COLO668 (cell line): Measurements from ENCODE around the gene KCNJ12.
"Not testable (repeated sequence)": the region's sequence is repeated elsewhere in the genome, so short reads cannot be mapped to it uniquely, and the experiment has no call there.

Experiments used
- DNase-seq: peaks from one replicate; lab custom pipeline; 2025; ENCODE audit not compliant: unreplicated experiment; lab: John Stamatoyannopoulos, UW

KCNJ12 gene

DNA sequence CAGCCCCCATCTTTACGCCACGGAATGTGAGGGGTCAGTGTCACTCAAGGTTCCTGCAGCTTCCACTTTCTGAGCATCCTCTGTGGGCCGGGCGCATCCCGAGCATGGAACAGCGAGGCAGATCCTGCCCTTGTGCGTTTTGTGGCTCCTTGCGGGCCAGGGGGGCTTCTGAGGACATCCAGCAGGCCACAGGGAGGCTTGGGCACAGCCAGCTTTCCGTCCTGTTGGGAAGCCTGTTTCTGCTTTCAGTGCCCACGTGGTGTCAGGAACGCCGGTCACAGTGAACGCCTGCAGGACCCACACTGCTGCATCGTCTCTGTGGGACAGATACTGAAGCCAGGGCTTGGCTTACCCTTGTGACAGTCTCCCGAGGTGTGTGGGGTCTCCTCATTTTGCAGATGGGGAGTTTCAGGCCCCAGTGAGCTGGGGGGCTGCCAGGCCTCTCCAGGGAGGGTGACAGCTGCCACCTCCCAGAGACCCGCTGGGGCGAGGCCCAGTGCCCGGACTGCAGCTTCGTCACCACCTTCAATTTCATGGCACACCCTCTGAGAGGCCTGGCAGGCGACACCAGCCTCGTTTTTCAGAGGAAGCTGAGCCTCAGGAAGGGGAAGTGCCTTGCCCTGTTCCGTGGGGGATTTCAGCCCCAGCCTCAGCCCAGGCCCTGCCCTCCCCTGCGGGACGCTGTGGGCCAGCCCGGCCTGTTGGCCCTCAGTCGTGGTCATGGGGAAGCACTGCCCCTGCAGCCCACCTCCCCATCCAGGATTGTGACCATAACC lies 29.0 kb downstream of the KCNJ12 start:
- not testable (repeated sequence) for DNase-seq

DNA sequence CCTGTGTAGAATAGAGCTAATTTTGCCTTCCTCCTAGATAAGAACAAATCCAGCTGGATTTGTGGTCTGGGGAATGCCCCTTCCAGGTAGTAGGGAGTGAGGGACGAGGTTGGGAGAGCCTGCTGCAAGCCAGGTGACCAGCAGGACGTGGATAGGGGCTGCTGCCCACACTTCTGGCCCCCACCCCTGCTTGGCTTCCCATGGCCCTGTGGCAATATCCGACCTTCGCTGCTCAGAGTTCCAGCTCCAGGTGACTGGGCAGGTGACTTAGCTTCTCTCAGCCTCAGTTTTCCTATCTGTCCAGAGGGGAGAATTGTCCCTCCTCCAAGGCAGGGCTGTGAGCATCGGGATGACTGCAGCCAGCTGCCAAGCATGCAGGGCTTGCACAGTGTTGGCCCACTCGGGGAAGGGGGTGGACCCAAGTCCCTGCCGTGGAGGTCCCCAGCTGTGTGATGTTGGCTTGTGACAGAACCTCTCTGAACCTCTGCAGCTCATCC lies 29.8 kb downstream of the KCNJ12 start:
- not testable (repeated sequence) for DNase-seq

DNA sequence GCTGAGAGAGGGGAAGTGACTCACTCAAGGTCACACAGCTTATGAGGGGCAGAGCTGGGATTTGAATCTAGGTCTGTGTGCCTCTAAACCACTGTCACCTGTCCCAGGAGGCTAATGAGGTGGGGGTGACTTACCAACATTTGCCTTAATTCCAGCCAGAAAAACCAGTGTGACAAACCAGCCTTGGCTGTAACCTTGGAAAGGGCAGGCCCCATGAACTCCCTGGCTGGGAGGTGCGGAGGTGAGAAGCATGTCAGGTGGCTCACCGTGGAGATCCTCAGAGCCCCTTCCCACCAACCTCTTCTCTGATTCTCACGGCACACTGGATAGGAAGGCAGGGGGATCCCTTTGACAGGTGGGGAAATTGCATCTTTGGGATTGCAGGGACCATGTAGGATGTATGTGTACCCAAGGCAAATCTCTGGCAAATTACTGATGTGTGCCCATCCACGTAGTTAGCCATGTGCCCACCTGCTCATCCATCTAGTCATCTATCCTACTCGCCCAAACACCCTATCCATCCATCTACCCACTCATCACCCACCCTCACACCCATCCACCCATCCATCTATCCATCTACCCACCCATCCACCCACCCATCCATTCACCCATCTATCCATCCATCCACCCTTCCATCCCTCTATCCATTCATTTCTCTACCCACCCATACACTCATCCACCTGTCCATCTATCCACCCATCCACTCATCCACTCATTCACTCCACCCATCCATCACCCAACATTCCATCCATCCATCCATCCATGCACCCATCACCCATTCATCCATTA lies 30.7 kb downstream of the KCNJ12 start:
- DNase-seq = not testable (repeated sequence)

- DNase-seq = not testable (repeated sequence)
Observed at GRCh38 chr17:21407752-21408151, 31.6 kb downstream of the KCNJ12 start.

DNA sequence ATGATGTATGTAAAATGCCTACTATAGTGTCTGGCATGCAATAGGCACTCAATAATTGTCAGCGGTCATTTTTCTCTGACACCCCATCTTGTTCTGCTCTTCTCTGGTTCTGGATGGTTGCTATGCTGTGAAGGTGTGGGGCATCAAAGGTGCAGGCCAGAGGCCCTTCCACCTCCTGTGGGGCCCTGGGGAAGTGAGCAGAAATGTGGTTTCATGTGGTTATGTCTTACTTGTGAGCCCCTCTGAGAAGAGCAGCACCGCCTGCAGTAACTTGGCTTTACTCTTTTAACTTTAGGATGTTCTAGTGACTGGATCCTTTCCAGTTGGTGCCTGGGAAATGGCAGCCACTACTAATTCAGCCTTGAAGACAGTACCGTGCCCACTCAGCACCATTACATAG lies 32.1 kb downstream of the KCNJ12 start:
- DNase-seq = not testable (repeated sequence)

DNA sequence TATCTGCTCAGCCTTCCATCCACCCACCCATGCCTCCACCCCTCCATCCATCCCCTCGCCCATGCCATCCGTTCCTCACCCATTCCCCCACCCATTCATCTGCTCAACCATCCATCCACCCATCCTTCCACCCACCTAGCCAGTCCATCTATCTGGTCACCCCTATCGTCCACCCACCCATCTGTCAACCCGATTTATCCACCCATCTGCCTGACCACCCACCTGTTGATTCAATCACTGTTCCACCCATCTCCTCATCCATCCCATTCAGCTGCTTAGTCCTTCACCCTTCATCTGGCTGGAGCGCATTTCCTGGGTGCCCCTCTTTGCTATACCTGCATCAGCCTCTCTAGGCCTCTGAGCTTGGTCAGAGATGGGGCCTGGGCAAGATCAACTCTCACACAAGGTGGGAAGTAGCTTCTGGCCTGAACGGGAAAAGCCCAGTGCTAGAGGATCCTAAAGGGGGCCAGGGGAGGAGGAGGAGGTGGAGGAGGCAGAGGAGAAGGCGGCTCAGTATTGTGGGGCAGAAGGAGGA lies 32.7 kb downstream of the KCNJ12 start:
- DNase-seq = not testable (repeated sequence)

GRCh38 chr17:21409388-21409787 lies 33.2 kb downstream of the KCNJ12 start:
- not testable (repeated sequence) for DNase-seq

DNA sequence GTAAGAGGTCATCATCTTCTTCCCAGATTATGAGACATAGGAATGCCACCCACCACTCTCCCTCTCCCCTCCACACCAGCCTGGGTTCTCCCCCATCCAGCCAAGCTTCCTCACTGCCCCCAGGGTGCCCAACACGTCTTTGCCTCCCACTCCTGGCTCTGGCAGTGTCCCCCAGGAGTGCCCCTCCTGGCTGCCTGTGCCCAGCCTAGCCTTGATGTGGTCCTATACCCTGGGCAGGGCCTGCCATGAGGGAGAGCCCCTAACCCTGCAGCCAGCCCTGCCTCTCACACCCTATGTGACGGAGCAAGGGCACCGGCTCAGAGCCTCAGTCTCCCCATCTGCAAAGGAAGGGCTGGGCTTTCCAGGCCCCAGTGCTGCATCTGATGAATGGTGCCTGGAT lies 33.8 kb downstream of the KCNJ12 start:
- not testable (repeated sequence) for DNase-seq

- DNase-seq = not testable (repeated sequence)
Observed at GRCh38 chr17:21410371-21410770, 34.2 kb downstream of the KCNJ12 start.

DNA sequence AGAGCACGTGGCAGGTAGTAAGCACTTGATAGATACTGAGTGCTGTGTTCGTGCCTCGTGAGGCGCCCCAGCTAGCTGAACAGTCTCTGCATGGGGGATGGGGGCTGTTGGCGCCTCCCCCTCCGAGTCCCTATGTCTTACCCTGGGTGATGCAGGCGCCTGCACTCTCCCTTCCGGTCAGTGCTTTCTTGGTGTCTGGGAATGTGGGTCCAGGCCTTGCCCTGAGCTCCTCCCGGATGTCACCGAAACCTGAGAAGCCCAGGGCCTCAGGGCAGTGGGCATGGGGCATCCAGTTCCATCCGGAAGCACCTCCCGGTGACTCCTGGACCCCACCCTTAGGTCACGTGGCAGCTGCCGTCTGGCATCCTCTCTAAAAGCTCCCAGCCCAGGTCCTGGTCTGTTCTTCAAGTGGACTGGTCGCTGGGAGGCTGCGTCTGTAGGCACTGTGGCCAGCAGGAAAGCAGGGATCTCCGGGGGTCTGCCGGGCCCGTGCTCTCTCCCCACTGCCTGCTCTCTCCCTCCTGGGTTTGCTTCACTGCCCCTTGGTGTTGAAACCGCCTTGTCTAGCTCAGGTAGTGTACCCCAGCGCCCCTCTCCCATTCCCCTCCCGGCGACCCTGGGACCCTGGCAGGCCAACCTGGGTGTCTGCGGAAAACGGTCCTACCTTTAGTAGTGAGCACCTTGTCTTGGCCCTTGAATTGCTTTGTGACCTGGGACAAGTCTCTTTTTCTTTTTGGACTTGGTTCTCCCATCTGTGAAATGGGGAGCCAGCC lies 34.9 kb downstream of the KCNJ12 start:
- DNase-seq = peak; percentile 4

DNA sequence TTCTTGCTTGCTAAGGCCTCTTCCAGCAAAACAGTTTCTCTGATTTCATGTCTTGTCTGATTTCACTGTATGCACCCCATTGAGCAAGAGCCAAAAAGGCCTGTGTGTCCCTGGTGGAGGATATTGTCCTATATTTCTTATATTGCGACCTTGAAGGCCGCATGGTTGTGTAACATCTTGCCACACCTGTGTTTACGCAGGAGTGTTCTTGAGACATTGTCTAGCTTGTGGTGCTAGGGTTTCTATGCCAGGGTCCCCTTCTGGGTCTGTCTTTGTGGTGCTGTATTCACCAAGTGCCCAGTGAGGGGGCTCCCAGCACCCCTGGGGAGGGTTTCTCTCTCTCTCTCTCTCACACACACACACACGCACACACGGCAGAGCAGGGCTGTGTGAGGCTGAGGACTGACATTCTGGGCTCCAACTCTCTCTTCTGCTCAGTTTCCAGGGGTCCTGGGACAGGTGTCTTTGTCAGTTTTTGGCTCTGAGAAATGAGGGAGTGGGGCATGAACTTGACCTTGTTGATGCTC lies 35.6 kb downstream of the KCNJ12 start:
- DNase-seq = not testable (repeated sequence)

GRCh38 chr17:21412207-21412681 lies 36.1 kb downstream of the KCNJ12 start:
- DNase-seq = not testable (repeated sequence)

GRCh38 chr17:21413570-21414279 lies 37.6 kb downstream of the KCNJ12 start:
- DNase-seq = not testable (repeated sequence)

GRCh38 chr17:21414616-21415015 lies 38.5 kb downstream of the KCNJ12 start:
- not testable (repeated sequence) for DNase-seq

DNA sequence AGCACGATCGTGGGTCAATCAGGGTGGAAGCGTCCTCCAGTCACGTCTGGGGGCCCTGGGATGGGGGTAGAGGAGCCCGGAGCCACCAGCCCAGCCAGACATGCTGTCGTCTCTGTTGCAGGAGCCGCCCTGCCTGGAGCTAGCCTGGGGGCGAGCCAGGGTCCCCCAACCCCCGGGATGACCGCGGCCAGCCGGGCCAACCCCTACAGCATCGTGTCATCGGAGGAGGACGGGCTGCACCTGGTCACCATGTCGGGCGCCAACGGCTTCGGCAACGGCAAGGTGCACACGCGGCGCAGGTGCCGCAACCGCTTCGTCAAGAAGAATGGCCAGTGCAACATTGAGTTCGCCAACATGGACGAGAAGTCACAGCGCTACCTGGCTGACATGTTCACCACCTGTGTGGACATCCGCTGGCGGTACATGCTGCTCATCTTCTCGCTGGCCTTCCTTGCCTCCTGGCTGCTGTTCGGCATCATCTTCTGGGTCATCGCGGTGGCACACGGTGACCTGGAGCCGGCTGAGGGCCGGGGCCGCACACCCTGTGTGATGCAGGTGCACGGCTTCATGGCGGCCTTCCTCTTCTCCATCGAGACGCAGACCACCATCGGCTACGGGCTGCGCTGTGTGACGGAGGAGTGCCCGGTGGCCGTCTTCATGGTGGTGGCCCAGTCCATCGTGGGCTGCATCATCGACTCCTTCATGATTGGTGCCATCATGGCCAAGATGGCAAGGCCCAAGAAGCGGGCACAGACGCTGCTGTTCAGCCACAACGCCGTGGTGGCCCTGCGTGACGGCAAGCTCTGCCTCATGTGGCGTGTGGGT lies 39.2 kb downstream of the KCNJ12 start:
- DNase-seq = not testable (repeated sequence)

DNA sequence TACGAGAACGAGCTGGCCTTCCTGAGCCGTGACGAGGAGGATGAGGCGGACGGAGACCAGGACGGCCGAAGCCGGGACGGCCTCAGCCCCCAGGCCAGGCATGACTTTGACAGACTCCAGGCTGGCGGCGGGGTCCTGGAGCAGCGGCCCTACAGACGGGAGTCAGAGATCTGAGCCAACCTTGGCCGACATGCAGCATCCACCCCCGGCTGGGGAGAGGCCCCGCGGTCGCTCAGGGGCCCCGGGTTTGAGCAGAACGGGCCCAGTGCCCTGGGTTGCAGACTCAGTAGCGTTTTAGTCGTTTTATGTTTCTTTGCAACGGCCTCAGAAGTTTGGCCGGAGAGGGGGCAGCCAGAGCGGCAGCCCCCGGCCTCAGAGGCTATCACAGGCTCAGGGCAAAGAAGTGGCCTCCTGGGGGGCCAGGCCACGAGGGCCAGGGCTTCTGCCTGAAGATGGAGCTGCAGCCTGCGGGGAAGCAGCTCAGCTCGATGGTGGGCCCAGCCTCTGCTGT lies 40.4 kb downstream of the KCNJ12 start:
- not testable (repeated sequence) for DNase-seq

DNA sequence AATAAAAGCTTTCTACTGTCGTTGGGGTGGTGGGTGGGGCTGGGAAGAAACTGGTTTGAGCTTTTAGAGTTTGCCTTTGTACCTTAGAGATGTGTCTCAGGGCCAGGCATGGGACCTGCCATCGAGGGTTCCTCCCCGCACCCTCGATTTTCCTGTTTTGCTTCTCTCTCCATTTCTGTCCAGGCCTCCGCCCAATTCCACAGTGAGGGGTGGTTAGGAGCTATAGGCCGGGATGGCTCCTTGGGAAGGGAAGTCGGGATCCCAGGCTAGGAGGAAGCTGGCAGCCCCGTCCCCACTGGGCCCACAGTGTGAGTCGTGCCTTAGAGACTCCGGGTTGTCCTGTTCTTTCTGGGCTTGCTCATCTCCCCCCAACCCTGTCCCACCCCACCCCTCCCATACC lies 41.2 kb downstream of the KCNJ12 start:
- DNase-seq = not testable (repeated sequence)

GRCh38 chr17:21417921-21418320 lies 41.8 kb downstream of the KCNJ12 start:
- DNase-seq = no peak
